Pons (tissue), 1 donor: Measurements from ENCODE around the gene EMP2.
A peak's percentile ranks its signal among the peaks of the same experiment; 100 is the strongest.
"Not testable (repeated sequence)": the region's sequence is repeated elsewhere in the genome, so short reads cannot be mapped to it uniquely, and the experiment has no call there.

ENCODE experiments used
- DNase-seq: peaks from one replicate; pipeline ENCODE4 v3.0.0-alpha.2; 2016; ENCODE audit warnings: low spot score

The EMP2 gene

DNA sequence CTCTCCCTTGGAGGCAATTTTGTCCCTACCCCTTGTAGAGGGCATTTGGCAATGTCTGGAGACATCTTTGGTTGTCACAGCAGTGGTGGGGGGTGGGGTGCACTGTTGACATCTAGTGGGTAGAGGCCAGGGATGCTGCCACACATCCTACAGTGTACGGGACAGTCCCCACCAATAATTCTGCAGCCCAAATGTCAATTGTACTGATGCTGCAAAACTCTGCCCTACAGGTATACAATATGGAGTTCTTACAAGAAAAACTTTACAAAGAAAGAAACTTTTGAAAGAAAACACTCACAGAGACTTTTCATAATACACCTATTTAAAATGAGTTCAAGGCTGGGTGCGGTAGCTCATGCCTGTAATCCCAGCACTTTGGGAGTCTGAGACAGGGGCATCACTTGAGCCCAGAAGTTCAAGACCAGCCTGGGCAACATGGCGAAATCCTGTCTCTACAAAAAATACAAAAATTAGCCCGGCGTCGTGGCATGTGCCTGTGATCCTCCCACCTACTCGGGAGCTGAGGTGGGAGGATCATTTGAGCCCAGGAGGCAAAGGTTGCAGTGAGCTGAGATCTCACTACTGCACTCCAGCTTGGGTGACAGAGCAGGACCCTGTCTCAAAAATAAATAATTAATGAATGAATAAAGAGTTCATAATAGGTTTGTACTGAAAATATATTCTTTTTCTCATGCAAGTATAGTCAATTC lies 59.4 kb downstream of the EMP2 start:
- no peak for DNase-seq

DNA sequence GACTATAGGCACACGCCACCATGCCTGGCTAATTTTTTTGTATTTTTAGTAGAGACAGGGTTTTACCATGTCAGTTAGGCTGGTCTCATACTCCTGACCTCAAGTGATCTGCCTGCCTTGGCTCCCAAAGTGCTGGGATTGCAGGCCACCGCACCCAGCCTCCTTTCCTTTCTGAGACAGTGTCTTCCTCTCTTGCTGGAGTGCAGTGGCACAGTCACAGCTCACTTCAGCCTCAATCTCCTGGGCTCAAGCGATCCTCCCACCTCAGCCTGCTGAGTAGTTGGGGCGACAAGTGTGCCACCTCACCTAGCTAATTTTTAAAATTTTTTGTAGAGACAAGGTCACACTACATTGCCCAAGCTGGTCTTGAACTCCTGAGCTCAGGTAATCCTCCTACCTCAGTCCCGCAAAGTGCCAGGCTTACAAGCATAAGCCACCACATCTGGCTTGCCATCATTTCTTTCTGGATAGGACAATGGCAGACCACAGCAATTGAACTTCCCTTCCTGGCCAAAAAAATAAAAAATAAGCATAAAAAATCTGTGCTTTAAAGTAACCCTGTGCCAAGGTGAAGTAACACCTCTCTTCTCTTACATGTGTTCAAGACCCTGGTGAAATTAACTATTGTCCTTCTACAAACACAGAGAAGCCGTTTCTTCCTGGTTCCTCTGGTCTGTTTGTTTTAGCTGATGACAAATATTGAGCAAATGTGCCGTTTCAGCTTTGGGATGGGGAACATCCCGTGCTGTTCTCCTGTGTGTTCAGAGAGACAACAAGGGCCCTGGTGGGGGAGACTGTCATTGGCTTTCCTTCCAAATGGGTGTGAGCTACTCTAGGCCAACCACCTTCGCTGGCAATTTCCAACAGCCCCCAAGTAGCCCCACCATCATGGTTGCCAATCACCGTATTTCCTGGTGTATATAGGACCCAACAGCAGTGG lies 60.2 kb downstream of the EMP2 start:
- DNase-seq = no peak

DNA sequence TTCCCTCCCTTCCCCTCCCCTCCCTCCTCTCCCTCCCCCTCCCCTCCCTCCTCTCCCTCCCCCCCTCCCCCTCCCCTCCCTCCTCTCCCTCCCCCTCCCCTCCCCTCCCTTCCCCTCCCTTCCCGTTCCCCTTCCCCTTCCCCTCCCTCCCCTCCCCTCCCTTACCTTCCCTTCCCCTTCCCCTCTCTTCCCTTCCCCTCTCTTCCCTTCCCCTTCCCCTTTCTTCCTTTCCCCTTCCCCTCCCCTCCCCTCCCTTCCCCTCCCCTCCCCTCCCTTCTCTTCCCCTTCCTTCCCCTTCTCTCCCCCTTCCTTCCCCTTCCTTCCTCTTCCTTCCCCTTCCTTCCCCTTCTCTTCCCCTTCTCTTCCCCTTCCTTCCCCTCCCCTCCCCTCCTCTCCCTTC lies 61.1 kb downstream of the EMP2 start:
- no peak for DNase-seq

DNA sequence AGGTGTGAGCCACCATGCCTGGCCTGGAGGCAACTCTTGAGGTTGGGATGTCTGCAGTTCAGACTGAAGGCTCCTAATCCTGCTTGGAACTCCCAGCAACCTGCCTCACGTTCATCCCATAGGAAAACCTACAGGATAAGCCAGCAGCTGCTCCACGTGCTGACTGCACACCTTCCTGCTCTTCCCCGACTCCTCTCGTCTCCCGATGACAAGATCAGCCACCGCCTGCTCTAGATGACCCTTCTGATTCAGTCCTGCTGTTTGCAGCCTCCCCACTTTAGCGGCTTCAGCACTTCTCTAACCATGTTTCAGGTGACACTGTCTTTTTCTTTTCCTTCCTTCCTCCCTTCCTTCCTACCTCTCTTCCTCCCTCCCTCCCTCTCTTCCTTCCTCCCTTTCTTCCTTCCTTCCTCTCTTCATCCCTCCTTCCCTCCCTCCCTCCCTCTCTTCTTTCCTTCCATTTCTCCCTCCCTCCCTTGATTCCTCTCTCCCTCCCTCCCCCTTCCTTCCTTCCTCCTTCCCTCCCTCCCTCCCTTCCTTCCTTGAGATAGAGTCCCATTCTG lies 61.8 kb downstream of the EMP2 start:
- DNase-seq = no peak

DNA sequence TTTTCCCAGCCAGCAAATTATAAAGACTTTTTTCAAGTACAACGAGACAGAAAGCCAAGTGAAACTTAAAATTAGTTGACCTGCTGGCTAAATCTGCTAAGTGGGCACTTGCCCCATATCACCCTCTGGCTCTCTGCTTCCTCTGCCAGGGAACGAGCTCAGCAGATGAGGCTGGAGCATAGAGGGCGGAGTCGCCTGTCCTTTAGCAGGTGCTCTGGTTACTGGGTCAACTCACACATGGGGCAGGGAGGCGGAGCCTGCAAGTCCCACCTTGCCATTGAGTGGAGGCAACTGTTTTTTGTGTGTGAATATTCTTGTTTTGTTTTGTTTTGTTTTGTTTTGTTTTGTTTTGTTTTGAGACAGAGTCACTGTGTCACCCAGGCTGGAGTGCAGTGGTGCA lies 62.5 kb downstream of the EMP2 start:
- DNase-seq = no peak

DNA sequence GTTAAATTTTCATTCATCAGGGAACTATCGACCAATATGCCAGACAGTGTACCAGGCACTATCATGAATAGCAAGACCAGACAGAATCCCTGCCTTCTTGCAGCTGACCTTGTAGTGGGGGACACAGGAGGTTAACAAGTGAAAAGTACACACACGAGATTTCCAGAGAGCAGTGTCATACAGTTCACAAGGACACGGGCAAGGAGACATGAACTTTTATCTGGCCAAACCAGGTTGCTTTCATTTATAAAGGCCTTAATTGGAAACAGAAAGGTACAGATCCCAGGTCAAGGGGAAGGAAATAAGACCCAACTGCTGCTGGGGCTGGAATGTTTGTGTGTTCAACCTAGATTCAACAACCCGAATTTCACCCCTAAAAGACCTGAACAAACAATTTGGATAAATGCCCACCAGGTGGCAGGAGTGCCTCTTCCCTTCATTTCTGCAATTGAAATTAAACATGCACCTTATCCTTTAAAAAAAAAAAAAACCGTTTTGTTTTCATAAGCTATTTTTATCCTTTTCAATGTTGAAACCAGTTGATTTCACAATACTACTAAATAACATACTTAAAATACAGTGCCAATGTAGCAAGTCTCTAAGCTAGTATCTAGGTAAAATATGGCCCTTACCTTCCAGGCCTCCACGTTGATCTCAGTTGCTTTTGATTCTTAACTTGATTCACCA lies 65.9 kb downstream of the EMP2 start:
- peak; percentile 37 for DNase-seq

DNA sequence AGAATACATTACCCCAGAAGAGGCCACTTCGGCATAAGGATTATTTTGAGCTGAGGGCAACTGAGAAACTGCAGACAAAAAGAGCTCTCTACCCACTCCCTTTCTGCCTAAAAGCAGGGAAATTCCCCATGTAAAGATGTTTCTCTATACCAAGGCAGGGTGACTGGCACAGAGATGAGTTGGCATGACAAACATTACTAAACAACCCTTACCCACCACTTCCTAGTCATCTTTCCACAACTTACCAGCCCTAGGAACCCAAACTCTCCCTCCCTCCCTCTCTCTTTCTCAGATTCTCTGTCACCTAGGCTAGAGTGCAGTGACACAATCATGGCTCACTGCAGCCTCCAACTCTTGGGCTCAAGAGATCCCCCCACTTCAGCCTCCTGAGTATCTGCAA lies 68.6 kb downstream of the EMP2 start:
- no peak for DNase-seq

DNA sequence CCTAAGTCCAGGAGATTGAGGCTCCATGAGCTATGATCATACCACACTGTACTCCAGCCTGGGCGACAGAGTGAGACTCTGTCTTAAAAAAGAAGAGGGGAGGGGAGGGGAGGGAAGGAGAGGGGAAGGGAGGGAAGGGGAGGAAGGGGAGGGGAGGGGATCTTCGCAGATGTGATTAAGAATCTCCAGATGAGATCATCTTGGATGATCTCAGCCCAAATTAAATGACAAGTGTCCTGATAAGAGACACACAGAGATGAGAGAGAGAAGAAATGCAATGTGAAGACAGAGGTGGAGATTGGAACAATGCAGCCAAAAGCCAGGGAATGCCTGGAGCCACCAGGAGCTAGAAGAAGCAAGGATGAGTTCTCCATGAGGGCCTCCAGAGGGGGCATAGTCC lies 70.1 kb downstream of the EMP2 start:
- no peak for DNase-seq

DNA sequence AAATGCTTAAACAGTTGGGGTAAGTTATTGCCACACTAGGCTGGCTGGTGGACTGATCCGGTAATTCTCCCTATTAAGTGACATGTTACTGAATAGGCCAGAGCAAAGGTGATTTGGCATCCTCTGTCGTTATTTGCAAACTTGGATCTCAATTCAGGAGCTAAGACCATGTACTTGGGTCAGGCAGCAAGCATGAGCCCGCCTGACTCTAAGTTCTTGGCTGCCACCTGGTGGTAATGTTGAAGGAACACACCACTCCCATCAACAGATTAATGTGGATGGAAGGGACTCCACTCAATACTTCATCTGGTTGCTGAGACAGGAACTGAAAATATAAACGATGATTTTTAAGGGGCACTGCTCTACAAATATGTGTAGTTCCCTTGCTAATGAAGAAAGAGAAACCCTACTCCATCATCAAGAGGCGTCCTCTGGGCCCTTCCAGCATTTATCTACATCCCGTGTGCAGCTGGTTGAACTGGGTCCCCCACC lies 70.8 kb downstream of the EMP2 start:
- DNase-seq = peak; percentile 90

DNA sequence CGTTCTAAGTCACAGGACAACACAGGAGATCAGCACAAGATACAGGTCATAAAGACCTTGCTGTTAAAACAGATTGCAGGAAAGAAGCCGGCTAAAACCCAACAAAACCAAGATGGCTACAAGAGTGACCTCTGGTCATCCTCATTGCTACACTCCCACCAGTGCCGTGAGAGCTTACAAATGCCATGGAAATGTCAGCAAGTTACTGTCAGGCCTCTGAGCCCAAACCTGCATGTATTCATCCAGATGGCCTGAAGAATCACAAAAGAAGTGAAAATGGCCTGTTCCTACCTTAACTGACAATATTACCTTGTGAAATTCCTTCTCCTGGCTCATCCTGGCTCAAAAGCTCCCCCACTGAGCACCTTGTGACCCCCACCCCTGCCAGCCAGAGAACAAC lies 75.1 kb downstream of the EMP2 start:
- not testable (repeated sequence) for DNase-seq

DNA sequence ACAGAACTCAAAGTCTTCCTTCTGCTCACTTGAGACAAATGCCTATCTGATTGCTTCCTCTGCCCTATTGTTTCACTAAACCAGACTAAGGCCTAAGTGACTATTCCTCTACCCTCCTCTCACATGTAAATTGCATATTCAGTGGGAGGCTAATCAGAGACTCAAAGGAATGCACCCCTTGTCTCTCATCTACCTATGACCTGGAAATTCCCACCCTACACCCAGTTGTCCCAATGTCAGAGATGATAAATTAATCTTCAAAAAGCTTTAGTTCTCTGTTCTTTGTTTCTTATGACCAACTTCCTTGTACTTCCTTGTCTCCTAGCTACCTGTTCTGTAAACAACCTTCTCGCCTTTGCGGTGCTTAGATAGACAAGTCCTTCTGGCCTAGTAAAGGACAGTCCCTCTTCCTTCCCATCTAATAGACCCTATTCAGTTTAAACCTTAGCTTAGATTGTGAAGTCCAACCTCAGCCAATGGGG lies 76.0 kb downstream of the EMP2 start:
- DNase-seq = no peak

DNA sequence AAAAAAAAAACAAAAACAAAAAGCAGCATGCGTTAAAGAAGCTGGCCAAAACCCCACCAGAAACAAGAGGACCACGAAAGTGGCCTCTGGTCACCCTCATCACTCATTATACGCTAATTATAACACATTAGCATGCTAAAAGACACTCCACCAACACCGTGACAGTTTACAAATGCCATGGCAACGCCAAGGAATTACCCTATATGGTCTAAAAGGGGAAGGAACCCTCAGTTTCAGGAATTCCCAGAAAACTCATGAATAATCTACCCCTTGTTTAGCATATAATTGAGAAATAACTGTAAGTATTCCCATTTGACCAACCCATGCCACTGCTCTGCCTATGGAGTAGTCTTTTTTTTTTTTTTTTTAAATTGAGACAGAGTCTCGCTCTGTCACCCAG lies 77.6 kb downstream of the EMP2 start:
- DNase-seq = no peak

DNA sequence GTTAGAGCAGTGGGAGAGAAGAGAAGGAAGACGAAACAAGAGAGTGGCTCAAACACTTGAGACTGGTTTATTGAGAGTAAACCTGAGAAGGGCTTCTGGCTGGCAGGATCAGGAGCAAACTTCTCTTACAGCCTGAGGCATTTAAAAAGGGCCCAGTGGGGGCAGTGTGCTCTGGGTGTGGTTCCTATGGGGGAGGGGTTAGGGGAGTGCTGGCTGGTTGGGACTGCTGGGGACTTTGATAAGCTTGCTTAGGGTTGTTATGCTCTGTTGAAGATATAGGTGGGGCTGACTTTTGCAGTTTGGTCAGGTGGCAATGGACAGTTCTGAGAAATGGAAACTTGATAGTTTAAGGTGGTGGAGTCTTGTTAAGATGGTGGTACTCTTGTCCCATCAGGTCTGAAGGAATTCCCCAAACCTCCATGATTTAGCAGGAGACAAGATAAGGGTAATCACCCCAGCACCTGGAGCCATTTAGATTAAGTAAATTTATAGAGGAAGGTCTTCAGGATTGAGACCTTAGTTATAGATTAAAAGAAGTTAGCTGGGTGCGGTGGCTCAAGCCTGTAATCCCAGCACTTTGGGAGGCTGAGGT lies 79.3 kb downstream of the EMP2 start:
- no peak for DNase-seq

DNA sequence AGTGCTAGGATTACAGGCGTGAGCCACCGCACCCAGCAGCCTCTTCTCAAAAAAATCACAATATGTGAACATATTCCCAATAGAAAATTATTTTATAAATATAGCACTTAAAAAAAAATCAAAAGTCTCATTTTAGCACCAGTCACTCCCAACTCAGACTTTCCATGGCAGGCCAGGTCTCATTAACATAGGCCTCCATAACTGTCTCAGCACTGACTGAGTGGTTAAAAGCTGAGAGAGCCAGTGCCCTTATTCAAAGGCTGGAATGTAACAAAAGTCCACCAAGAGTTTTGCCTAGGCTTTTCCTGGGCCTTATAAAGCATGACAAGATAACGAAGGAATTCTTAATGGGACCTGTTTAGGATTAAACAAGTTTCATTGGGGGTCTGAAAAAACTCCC lies 79.8 kb downstream of the EMP2 start:
- DNase-seq = no peak

DNA sequence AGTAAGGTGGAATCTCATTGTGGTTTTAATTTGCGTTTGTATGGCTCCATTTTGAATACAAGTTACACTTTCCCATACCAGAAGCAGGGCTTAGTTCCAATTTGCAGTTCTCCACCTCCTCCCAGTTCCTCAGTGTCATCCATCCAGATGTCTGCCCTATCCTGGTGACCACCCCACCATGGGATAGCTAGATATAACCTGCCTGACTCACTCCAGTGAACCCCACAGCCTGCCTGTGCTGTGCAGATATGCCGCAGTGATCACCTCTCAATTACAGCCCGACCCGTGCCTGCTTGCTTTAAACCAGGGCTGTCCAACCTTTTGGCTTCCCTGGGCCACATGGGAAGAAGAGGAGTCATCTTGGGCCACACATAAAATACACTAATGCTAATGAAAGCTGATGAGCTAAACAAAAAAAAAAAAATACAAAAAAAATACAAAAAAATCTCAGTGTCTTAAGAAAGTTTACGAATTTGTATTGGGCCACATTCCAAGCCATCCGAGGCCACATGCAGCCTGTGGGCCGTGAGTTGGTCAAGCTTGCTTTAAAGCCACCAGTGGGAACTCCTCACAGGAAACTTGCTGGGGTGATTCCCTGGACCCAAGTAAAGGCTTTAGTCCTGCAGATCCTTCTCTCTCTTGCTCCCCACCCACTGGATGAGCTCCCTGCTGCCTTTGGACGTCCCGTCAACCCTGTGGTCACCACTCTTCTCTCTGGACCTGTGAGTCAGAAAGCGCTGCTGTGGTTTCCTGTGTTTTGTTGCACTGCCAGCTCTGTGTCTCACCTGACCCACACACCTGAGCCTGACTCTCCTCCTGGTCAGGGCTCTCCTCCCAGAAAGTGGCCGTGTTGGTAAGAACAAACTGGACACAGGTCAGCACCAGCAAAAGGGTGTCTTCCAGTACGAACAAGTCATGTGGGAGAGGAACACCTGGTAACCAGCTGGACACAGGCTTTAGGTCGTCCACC lies 83.0 kb downstream of the EMP2 start:
- no peak for DNase-seq

DNA sequence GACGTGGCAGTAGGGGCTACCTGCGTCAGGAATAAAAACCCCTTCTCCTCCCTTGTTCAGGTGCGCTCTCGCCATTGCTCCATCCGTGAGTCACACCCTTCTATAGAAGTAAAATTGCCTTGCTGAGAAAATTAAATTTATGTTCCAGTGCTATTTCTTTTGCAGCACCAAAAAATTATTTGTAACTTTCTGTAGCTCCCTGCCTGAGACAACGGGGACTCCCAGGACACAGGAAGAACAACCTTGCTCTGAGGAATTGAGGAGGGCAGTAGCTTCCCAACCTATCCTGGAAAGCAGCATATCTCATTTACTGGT lies 85.4 kb downstream of the EMP2 start:
- DNase-seq = no peak

DNA sequence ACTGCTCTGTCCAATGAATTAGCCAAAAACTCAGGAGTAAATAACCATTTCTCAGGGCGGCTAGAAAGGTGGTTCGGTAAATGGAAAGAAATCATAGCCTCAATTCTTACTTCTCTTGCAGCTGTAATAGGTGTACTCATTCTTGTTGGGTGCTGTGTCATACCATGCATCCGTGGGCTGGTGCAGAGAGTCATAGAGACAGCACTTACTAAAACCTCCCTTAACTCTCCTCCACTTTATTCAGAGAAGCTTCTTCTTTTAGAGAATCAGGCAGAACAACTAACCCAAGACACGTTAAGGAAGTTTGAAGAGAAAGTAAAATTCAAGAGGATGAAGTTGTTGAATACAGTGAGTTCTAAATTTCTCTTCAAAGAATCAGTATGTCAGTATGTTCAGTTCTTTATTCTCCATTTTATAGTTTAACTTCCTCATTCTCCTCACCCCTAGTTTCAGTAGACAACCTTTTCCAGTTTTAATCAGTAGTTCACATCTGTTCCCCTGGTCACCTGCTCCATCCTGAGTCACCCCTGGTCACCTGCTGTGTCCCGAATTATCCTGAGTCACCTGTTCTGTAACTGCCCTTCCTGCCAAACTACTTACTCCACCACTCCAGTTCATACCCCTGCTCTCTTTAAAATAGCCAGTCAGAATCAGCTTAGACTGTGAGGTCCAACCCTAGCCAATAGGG lies 85.9 kb downstream of the EMP2 start:
- no peak for DNase-seq

DNA sequence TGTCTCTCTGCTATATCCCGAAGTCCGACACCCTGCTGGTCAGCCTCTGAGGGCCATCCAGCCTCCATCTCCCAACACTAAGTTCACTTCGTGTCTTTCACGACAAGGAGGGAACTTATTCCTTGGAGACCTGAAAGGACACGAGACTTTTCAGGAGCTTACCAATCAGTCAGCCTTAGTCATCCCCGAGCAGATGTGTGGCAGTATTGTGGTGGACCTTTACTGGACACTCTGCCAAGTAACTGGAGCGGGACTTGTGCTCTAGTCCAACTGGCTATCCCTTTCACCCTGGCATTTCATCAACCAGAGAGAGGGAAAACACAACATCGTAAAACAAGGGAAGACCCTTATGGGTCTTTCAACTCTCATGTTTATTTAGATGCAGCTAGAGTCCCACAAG lies 87.1 kb downstream of the EMP2 start:
- DNase-seq = no peak

DNA sequence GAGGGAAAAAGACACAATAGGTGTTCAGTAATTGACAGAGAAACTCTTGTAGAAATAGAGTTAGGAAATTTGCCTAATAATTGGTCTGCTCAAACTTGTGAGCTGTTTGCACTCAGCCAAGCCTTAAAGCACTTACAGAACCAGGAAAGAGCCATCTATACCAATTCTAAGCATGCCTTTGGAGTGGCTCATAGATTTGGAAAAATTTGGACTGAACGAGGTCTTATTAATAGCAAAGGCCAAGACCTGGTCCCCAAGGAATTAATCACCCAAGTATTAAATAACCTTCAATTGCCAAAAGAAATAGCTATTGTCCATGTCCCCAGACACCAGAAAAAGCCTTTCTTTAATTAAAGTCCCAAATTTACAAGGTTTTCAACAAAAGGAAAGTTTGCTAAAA lies 90.3 kb downstream of the EMP2 start:
- DNase-seq = no peak

DNA sequence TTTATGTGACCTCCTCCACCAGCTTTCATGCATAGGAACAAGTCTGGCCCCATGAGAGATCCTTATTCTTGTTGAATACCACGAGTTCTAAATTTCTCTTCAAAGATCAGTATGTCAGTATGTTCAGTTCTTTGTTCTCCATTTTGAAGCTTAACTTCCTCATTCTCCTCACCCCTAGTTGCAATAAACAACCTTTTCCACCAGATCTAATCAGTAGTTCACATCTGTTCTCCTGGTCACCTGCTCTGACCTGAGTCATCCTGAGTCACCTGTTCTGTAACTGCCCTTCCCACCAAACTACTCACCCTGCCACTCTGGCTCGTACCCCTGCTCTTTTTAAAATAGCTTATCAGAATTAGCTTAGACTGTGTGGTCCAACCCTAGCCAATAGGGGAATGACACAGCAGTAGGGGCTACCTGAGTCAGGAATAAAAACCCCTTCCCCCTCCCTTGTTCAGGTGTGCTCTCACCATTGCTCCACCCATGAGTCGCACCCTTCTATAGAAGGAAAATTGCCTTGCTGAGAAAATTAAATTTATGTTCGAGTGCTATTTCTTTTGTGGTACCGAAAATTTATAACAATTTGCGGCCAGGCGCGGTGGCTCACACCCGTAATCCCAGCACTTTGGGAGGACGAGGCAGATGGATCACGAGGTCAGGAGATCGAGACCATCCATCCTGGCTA lies 94.6 kb downstream of the EMP2 start:
- DNase-seq = no peak
